ENCODE results near the gene SLCO2A1. TPM values are rescaled to one million over a fixed set of nuclear protein-coding genes. Genes with fewer than 3 reads are reported as not detected.

Gene SLCO2A1
- total RNA-seq, 1 donor from 2014 or later = 2.5 TPM

- Histone ChIP-seq H3K4me3 (ENCODE audit: low read depth, low read length) (no peak overlapping the region), H3K36me3 (ENCODE audit: control insufficient read depth, insufficient read depth, low read length) (no peaks in the 10 kb centered on the region), H3K27me3 (ENCODE audit: control insufficient read depth, insufficient read depth, low read length) (no peaks in the 10 kb centered on the region)
- no peak for TF ChIP-seq CTCF (IDR thresholded peaks at IDR 0.05; ENCODE audit: insufficient read depth, low read length, poor library complexity, severe bottlenecking)
- DNase-seq (ENCODE audit: low read depth) = no peak
Observed at GRCh38 chr3:133882986-133883586, 146.6 kb downstream of the SLCO2A1 start.

GRCh38 chr3:133881939-133882825 is 147.5 kb downstream of the SLCO2A1 start:
- no peaks in the 10 kb centered on the region for H3K36me3 ChIP-seq (ENCODE audit: control insufficient read depth, insufficient read depth, low read length)
- TF ChIP-seq CTCF (IDR thresholded peaks at IDR 0.05; ENCODE audit: insufficient read depth, low read length, poor library complexity, severe bottlenecking) = no peak
- DNase-seq (ENCODE audit: low read depth) = no peak
- no peaks in the 10 kb centered on the region for H3K27me3 ChIP-seq (ENCODE audit: control insufficient read depth, insufficient read depth, low read length)
- H3K4me3 ChIP-seq (ENCODE audit: low read depth, low read length) = no peak overlapping the region

DNA sequence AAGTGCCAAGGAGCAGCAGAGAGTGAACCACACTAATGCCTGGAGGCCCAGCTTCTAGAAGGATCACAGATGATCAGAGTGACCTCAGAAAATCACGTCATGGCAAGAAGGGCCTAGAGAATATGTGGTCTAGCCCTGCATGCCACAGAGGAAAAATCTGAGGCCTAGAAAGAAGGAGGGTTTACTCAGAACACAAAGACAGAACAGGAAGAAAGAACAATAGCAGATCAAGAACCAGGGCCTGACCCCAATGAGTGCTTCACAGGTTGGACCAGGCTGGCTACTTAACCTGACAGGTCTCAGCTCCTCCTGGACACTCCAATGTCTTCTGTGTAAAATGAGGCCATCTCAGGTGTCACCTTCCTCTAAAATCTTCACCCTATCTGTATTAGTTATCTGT is 148.2 kb downstream of the SLCO2A1 start:
- no peak for TF ChIP-seq CTCF (IDR thresholded peaks at IDR 0.05; ENCODE audit: insufficient read depth, low read length, poor library complexity, severe bottlenecking)
- H3K4me3 ChIP-seq (ENCODE audit: low read depth, low read length) = no peak overlapping the region
- no peaks in the 10 kb centered on the region for H3K27me3 ChIP-seq (ENCODE audit: control insufficient read depth, insufficient read depth, low read length)
- H3K36me3 ChIP-seq (ENCODE audit: control insufficient read depth, insufficient read depth, low read length) = no peaks in the 10 kb centered on the region
- no peak for DNase-seq (ENCODE audit: low read depth)

DNA sequence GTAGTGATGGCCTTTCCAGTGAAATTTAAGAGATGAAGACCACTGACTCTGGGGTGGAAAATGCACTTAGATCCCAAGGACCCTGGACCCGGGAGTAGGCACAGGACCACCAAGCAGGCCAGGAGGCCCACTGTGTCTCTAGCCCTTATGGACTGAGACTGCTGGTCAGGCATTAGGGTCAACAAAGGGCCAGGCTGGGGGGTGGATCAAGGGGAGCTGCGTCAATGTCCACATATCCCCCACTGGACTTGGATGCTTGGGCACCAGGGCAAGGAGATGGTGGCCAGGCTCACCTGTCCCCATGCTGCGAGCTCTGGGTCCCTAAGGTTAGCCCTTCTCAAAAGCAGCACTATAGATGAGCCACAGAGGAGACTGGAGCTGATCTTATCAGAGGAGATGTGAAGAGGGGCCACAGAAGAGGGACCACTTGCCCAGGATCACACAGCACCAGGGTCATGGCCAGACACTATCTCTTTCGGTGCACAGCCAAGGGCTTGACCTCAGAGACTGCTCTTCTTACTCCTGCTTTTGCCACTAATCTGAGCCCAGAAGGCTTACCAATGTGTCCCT is 148.8 kb downstream of the SLCO2A1 start:
- DNase-seq (ENCODE audit: low read depth) = no peak
- Histone ChIP-seq H3K27me3 (ENCODE audit: control insufficient read depth, insufficient read depth, low read length) (no peaks in the 10 kb centered on the region), H3K4me3 (ENCODE audit: low read depth, low read length) (no peak overlapping the region), H3K36me3 (ENCODE audit: control insufficient read depth, insufficient read depth, low read length) (no peaks in the 10 kb centered on the region)
- no peak for TF ChIP-seq CTCF (IDR thresholded peaks at IDR 0.05; ENCODE audit: insufficient read depth, low read length, poor library complexity, severe bottlenecking)

- H3K27me3 ChIP-seq (ENCODE audit: control insufficient read depth, insufficient read depth, low read length) = no peaks in the 10 kb centered on the region
- no peaks in the 10 kb centered on the region for H3K36me3 ChIP-seq (ENCODE audit: control insufficient read depth, insufficient read depth, low read length)
- no peak for TF ChIP-seq CTCF (IDR thresholded peaks at IDR 0.05; ENCODE audit: insufficient read depth, low read length, poor library complexity, severe bottlenecking)
- no peak overlapping the region for H3K4me3 ChIP-seq (ENCODE audit: low read depth, low read length)
- DNase-seq (ENCODE audit: low read depth) = no peak
Observed at GRCh38 chr3:133880287-133880686, 149.4 kb downstream of the SLCO2A1 start.

All from kidney epithelial cell (primary cell).